HG02885 (cell line): ENCODE data around the gene APAF1.

Source experiments
- ATAC-seq: cut with Tn5 transposase; IDR thresholded peaks from one replicate; pipeline ENCODE4 v1.9.1; 2021; ENCODE audit warnings: mild to moderate bottlenecking; ENCODE audit not compliant: unreplicated experiment, poor library complexity

The APAF1 gene

GRCh38 chr12:98721204-98721702 lies 76.2 kb downstream of the APAF1 start:
- ATAC-seq, result no peak

DNA sequence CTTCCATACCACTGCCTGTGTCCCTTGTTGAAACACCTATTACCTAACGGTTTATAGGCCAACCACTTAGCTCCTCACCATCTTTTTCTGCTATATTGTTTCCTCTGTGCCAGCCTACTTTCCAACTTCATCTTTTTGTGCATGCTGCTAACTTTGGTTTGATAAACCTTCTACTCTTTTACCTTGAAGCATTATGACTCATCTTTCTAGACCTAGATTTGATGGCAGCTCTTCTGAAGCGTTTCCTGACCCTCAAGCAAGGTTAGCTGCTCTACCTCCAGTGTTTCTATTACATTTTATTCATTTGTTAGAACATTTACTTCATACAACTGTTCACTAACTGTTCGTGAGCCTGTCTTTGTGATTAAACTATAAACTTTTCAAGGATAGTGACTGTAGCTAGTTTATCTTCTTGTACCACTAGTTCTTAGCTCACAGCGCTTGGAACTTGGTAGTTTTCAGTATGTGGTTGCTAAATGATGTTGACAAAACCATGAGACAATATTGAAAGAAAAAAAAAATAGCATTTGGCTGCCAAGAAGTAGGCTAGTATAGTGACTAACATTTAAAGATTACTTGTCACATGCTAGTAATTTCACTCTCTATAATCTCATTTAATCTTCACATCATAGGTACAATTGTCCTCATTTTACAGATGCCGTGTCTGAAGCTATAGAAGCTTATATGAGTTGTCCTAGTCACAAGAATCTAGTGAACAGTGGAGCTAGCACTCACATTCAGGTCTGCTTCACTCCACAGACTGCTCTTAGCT lies 79.5 kb downstream of the APAF1 start:
- no peak for ATAC-seq

- ATAC-seq, result peak; percentile 95
Measured at GRCh38 chr12:98725476-98726247, 80.6 kb downstream of the APAF1 start.

GRCh38 chr12:98727196-98727595 lies 82.1 kb downstream of the APAF1 start:
- ATAC-seq, result no peak

GRCh38 chr12:98730412-98730811 lies 85.3 kb downstream of the APAF1 start:
- no peak for ATAC-seq

GRCh38 chr12:98733667-98734350 lies 88.7 kb downstream of the APAF1 start:
- no peak for ATAC-seq

GRCh38 chr12:98735821-98736220 lies 90.7 kb downstream of the APAF1 start:
- ATAC-seq, result no peak

- ATAC-seq, result no peak
Measured at GRCh38 chr12:98736352-98737321, 91.5 kb downstream of the APAF1 start.

GRCh38 chr12:98737322-98737712 lies 92.2 kb downstream of the APAF1 start:
- ATAC-seq, result no peak

DNA sequence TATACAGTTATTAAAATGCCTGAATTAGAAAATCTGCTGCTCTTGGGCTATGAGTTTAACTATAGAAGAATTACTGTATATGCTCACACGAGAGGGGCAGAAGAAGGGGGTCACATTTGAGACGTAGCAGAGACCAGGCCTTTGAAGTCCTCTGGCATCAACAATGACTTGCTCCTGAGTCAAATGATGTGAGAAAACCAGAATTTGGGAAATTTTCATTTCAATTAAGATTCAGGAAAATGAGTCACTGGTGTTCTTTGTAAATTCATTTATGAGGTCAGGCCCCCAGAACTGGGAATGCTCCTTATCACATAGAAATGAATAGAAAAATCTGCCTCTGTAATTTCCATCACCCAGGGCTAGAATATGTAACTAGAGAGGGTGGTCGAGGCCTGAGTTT lies 92.9 kb downstream of the APAF1 start:
- ATAC-seq, result no peak

GRCh38 chr12:98738539-98738938 lies 93.4 kb downstream of the APAF1 start:
- ATAC-seq, result no peak

DNA sequence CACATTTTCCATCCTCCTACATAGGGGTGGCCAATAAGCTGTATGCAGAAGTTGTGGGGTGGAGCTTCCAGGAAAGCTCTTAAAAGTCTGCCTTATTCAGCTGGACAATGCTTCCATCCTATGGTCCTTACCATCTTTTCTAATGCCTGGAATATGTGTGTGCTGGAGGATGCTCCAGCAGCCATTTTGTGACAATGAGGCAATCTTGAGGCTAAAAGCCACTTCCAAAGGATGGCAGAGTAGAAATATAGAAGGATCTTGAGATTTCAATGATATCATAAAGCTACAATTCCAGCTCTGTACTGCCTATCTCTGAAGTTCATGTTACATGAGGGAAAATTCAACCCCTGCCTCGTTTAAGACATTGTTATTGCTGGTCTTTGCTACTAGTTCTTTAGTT lies 95.7 kb downstream of the APAF1 start:
- no peak for ATAC-seq

DNA sequence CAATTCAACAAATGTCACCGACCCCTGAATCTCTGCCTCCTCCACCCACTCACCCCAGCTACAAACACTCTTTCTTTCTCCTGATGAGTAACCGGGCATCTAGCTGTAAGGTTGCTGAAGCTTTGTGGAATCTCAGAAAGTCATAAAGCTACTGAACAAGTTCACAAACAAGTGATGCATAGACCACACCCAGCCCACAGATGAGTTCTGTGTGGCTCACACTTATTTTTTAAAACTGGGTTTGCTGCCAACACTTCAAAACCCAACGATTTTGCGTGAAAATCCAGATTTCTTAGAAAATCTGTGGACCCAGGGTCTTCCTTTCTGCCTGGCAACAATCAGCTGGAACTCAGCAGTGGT lies 96.1 kb downstream of the APAF1 start:
- no peak for ATAC-seq

DNA sequence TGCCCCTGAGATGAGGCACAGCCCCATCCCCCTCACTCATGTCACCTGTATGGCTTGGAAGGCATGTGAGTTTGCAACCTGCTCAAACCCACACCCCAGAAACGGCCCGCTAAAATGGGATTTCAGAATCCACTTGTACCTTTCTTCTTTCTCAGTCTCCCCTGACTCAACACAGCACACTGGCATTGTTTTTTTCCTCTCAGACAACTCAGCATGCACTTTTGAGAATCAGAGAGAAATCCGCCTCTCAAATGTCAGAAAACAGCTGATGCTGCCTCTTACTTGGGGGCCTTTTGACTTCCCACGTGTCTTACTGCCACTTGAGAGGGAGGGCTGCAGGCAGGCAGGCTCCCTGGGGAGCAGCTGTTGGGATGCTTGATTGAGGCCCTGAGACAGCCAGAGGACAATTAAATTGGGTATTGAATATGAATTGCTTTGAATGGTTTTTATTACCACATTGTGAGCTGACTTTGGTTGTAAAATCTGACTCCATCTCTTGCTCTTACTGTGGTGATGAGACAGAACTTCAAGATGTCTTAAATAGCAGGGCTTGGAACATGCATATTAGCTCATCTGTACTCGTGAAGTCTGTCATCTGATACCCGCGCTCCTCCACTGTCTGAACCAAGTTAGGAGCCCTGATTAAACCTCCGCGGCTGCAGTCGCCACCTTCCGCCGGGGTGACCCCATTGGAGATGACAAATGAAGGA lies 96.6 kb downstream of the APAF1 start:
- ATAC-seq, result no peak

DNA sequence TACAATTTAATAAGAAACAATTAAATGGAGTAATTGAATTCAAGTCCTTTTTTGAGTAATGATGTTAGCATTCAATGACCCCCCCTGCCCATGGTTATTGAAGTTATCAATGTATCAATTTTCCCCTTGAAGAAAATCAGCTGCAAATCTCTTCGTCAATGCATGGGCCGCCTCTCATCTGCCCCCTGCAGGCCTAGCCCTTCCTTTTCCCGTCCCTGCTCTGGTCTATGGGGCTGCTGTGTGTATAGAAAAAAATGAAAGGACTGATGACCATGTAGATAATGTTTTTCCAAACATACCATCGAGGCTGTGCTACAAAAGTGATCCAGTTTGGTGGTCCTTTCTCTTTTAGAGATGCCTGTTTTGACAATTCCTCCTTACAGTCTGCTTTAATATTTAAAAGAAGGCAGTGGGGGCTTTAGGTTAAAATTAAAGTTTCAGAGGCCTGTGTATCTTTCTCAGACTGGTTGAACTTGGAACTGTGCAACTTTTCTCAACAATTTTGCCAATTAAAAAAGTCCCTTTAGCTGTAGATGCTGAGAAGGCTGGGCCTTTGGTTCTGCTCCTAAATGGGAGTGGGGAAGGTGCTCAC lies 98.4 kb downstream of the APAF1 start:
- peak; percentile 69 for ATAC-seq

- no peak for ATAC-seq
Measured at GRCh38 chr12:98744680-98745079, 99.6 kb downstream of the APAF1 start.

DNA sequence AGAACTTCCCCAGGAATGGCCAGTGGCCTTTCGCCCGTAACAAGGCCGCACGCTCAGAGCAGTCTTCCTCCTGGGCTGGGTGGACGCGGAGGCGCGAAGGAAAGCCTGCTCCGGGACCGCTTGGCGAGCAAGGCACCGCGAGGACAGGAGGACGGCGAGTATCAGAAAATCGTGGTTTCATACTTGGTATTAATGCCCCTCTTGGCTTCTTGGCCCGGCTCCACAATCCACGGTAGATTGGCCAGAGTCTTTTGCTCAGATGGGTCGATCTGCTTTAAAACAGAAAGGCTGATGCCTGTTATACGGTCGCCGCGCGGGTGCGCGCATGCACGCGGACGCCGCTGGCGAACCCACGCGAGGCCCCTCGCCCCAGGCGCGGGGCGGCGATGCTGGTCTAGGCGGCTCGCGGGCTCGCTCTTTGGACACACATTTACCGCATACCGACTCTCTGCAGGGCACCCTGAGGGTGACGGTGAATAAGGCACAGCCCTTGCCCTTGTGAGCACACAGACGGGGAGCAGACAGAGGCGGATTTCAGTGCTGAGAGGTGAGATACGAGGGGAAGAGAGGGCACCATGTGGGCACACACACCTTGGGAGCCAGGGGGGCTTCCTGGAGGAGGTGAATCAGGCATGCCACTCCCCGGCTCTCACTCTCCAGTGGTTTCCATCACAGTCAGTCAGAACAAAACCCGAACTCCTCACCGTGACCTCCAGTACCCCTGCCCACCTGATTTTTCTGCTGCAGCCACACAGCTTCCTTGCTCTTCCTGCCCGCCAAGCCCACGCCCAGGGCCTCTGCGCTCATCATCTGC lies 100.7 kb downstream of the APAF1 start:
- ATAC-seq, result peak; percentile 51

DNA sequence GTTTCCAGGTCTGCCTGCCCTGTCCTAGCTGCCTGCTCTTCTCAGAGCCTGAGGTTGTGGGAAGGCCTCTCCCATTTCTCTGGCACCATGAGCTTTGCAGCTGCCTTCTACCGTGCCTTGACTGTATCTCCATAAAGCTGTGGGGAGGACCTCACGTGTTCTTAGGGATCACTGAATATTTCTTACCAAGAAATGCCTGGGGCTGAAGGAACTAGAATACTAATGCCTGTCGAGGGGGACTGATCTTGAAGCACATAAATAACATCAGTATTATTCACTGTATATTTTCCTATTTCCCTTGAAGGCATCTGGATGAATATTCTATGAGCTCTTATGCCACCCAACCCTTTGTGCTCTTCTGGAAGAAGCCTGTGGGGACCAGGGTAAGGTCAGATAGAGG lies 103.4 kb downstream of the APAF1 start:
- ATAC-seq, result no peak
